ENCODE data around the gene RNF186.
"Not testable (repeated sequence)": the region's sequence is repeated elsewhere in the genome, so short reads cannot be mapped to it uniquely, and the experiment has no call there.

Gene RNF186

DNA sequence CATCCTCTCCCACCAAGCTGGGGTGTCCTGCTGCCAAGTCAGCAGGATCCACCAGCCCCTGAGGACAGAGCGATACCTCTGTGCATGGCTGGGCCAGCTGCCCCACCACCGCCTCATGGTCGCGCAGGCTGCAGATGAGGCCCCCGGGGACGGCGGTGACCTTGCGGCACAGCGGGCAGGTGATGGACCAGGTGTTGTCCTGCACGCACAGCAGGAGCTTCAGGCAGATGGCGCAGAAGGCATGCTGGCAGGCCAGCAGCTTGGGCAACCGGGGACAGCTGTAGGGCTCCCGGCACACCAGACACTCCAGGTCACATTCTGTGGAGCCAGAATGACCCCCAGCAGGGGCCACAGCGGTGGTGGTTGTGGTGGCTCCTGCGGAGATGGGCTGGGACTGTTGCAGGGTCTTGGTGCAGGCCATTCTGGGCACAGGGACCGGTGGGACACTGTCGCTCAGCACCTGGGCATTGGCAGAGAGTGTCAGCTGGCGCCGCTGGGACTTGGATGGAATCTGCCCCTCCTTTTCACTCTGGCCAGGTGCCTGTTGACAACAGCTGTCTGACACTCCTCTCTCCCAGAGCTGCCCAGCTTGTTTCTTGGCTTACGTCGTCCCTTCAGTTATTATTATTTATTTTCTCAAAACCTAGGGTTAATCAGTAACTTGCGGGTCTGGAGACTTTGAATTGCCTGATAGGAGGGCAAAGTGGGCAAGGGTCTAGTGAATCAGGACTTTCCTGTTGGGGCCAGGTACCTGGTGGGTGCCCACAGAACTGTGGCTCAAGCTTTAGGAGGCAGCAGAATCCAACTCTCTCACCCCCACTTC, at the start of gene RNF186:
RNF186 (minus strand) TSS at position 603 of the 823 bp plus-strand sequence; CDS start at position 421, 182 bp downstream.
- DNase-seq (ENCODE audit: low read depth in 2 of 2): no peak

- DNase-seq (ENCODE audit: low read depth in 2 of 2): no peak
Observed at GRCh38 chr1:19864570-19865160, 49.6 kb upstream of the RNF186 start.

- DNase-seq (ENCODE audit: low read depth in 2 of 2): no peak
Observed at GRCh38 chr1:19862944-19863343, 47.9 kb upstream of the RNF186 start.

DNA sequence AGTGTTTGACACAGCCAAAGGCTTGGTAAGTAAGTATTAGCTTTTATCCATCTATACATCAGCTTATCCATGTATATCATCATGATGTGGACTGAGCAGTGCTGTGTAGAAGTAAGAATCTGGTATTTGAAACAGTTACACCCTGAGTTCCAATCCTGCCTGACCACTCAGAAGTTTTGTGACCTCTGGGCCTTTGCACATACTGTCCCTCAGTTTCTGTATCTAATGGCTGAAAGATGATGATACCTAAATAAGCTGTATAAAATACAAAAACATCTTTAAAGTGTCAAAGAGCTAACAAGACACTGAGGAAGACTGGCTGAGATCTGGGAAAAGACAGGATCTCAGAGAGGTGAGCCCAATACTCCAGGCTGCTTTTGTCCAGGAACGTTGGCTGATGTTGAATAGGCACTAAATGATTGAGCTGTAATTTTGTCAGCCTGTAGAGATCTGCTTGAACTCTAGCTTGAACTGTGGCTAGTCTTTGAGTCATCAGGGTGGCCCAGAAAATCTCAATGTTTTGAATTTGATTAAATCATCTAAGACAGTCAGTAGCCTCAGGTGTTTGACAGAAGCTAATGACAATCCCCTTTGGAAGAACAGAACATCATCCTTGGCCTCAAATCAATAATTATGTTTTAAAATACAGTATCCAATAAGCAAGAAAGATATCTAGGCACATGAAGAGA, 46.9 kb upstream of the RNF186 start:
- DNase-seq (ENCODE audit: low read depth in 2 of 2): no peak

DNA sequence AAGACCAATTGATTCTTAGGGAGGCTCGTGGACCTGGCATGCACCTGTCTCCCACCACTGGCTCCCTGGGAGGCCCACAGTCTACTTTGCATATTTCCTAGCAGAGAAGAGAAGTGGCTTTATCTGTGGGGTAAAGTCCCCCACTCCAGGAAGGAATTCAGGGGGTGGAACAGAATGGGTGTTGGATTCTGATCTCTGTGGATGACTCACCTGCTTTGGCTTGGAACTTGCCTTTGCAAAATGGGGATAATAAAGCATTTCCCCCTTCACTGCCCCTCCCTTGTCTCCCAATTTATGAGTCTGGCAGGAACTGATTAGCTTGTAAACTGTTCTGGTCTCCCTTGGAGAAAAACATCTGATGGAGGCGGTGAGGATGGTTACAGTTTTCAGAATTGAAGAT, 46.0 kb upstream of the RNF186 start:
- DNase-seq (ENCODE audit: low read depth in 2 of 2): peak in 1 of 2 experiments; percentile 28

- DNase-seq (ENCODE audit: low read depth in 2 of 2): no peak
Observed at GRCh38 chr1:19860418-19860817, 45.3 kb upstream of the RNF186 start.

- DNase-seq (ENCODE audit: low read depth in 2 of 2): no peak
Observed at GRCh38 chr1:19859876-19860275, 44.8 kb upstream of the RNF186 start.

DNA sequence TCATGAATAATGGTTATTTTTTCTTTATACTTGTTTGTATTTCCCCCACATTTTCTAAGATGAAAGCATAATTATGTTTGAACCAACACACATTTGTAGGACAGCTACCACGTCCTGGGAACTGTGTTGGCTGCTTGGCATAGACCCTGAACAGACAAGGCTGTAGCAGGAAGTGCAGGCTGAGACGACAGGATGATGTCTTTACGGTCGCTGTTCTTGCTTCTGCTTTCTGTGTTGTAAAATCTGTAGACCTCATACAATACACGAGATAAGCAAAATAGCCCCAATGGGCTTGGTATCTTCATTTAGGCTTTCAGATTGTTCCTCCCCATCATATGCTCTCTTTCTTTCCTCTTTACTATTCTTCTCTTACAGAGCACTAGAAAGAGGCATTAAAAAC, 43.8 kb upstream of the RNF186 start:
- DNase-seq (ENCODE audit: low read depth in 2 of 2): no peak

DNA sequence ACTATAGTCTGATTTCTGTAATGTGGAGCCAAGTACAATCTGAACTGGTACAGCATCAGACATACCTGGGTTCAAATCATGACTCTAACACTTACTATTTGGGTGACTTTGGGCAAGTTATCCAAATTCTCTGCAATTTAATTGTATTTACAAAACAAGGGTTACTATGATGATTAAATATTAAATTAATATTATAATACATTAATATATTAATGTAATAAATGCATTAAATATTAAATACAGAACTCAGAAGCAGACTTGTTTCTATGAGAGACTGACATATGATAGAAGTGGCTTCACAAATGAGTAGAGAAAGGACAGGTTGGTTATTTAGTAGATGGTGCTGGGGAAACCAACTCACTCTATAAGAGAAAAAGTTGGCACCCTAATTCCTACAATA, 39.8 kb upstream of the RNF186 start:
- no peak for DNase-seq (ENCODE audit: low read depth in 2 of 2)

- DNase-seq (ENCODE audit: low read depth in 2 of 2): no peak
Observed at GRCh38 chr1:19852036-19852435, 37.0 kb upstream of the RNF186 start.

GRCh38 chr1:19850214-19850613, 35.1 kb upstream of the RNF186 start:
- DNase-seq (ENCODE audit: low read depth in 2 of 2): no peak

DNA sequence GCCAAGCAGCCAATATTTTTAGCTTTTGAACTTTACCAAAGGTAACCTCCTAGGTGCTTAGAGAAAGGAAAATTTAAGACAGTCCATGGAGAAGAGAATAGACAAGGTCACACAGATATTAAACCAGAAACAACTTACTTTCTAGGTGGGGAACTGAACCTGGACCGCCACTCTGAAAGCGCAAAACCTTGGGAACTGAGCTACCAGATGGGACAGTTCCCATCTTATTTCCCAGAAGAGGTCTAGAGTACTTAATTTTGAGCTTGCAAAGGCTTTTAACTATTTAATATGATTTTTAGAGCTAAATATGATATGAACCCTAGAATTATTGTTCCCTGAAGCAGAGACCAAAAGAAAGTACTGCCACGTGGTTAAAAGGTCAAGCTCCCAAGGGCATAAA, 34.2 kb upstream of the RNF186 start:
- not testable (repeated sequence) for DNase-seq (ENCODE audit: low read depth in 2 of 2)

DNA sequence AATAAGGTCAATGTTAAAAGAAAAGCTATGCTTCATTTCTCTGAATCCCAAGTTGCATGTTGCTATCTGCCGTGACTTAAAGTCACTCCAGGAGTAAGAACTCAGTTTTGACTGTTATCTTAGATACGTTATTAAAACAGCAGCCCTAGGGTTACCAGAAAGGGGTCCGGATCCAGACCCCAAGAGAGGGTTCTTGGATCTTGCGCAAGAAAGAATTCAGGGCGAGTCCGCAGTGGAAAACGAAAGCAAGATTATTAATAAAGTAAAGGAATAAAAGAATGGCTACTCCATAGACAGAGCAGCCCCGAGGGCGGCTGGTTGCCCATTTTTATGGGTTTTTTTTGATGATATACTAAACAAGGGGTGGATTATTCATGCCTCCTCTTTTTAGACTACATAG, 32.3 kb upstream of the RNF186 start:
- not testable (repeated sequence) for DNase-seq (ENCODE audit: low read depth in 2 of 2)

GRCh38 chr1:19846338-19846737, 31.3 kb upstream of the RNF186 start:
- DNase-seq (ENCODE audit: low read depth in 2 of 2): no peak

GRCh38 chr1:19845555-19845954, 30.5 kb upstream of the RNF186 start:
- DNase-seq (ENCODE audit: low read depth in 2 of 2): no peak

DNA sequence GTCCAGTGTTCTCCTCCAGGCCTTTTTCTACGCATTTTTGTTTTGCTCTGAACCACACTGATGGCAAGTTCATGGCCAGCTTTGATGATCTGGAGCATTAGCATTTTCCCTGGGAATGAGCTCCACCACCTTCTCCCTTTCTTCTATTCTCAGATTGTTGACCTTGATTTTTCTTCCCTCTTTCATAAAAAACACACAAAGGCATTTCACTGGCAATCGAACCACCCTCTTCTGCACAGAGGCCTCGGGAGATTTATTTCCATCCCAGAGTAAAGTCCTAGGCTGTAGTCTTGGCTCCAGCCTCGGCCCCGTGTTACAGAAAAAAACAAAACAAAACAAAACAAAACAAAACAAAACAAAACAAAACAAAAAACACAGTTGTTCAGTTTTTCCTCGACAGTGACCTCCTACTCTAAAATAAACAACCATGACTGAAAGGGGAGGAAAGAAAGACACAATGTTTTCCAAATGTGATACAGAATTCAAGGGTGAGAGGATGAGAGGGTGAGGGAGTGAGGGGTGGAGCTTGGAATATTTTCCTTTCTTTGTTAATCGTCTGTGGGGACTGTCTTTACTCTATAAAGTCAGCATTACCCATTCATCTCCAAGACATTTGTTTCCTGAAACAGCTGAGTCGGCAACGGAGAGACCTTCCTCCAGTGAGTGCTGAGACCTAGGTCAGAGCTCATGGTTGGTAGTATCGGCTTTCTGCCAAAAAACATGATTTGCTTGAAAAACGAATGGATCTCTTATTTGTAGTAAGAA, 29.8 kb upstream of the RNF186 start:
- no peak for DNase-seq (ENCODE audit: low read depth in 2 of 2)

DNA sequence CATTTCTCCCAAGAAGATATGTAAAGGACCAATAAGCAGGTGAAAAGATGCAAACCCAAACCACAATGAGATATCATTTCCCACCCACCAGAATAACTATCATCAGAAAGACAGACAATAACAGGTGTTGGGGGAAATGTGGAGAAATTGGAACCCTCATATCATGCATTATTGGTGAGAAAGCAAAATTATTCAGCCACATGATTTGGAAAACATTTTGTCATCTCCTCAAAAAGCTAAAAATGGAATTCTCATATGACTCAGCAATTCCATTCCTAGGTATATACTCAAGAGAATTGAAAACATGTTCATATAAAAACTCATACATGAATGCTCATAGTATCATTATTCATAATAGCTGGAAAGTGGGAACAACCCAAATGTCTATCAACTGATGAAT, 25.1 kb upstream of the RNF186 start:
- no peak for DNase-seq (ENCODE audit: low read depth in 2 of 2)

DNA sequence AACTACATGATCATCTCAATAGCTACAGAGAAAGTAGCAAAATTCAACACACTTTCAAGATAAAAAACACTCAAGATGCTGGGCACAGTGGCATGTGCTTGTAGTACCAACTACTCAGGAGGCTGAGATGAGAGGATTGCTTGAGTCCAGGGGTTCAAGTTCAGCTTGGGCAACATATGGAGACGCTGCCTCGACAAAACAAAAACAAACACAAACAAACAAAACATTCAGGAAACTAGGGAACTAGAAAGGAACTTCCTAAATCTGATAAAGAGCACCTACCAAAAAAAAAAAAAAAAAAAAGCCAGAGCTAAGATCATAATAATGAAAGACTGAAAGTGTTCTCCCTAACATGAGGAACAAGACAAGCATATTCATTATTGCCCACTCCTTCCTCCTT, 22.8 kb upstream of the RNF186 start:
- no peak for DNase-seq (ENCODE audit: low read depth in 2 of 2)

- no peak for DNase-seq (ENCODE audit: low read depth in 2 of 2)
Observed at GRCh38 chr1:19835578-19835977, 20.5 kb upstream of the RNF186 start.

DNA sequence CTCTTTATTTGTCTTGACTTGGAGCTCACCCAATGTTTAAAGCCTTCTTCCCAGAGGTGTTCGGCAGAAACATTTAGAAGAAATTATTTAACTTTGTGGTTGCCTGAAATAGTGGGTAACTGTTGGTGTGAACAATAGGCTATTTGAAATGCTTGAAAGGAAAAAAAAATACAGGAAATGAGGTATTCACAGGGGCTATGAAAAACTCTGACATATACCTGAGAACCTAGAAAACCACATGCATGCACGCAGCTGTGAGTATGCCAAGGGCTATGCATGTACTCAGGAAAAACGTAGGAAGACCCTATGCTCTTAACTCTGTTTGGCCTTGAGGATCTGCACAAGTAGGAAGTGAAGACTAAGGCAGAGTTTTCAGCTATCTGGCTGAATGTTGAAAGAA, 16.4 kb upstream of the RNF186 start:
- DNase-seq (ENCODE audit: low read depth in 2 of 2): no peak

GRCh38 chr1:19828546-19828945, 13.5 kb upstream of the RNF186 start:
- no peak for DNase-seq (ENCODE audit: low read depth in 2 of 2)

GRCh38 chr1:19825298-19825697, 10.2 kb upstream of the RNF186 start:
- no peak for DNase-seq (ENCODE audit: low read depth in 2 of 2)

Measured in fibroblast of skin of left biceps (primary cell).